Stimulated activated CD4-positive, alpha-beta T cell treated with anti-CD3 and anti-CD28 coated beads, Interleukin-2, amount 100 ng/mL, for 24 hours (primary cell): Measurements from ENCODE around the gene CFAP77.

ENCODE experiments used
- DNase-seq, 2 donors: peaks; one replicate each; pipeline ENCODE4 v3.0.0-alpha.2; 2020

The CFAP77 gene

DNA sequence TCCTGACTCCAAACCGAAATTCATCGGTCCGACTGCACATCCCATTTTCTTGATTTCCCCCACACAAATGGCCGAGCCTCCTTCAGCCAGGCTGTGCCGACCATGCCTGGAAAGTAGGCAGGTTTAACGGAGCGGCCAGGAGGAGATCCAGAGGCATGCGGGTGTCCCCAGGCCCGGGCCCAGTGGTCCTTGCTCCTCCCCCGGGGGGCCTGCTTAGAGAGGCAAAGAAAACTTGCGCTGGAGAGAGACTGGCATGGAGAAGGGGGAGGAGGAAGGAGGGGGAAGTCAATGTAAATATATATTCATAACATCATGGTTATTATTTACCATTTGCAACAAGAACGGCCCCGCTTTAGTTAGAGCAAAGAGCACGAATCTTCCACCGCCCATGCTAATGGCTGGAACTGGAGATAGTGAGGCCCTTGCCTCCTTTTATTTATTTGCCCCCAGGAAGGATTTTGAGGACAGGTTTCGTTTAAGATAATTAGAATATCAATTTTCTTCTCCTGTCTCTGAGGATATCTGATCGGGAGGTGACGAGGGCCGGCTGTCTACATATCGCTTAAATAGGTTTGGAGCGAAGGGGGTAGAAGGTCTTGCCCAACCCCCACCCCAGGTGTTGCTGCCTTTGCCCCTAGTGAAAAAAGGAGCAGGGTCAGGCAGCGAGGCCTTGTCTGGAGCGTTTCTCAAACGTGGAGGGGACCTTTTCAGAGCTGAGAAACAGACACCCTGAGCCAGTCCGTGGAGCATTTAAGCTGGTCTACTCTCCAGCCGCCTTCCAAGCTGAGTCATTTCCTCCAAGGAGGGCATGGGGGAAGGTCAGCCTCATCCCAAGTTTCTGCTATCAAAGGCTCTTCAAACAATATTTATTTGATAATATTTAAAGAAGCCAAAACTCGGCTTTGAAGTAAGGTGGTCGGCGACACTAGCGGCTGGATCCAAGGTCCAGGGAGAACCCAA is 174.9 kb downstream of the CFAP77 start:
- DNase-seq, result no peak

GRCh38 chr9:132585954-132586829 is 176.2 kb downstream of the CFAP77 start:
- DNase-seq, result no peak

GRCh38 chr9:132586830-132587591 is 177.0 kb downstream of the CFAP77 start:
- DNase-seq, result no peak

DNA sequence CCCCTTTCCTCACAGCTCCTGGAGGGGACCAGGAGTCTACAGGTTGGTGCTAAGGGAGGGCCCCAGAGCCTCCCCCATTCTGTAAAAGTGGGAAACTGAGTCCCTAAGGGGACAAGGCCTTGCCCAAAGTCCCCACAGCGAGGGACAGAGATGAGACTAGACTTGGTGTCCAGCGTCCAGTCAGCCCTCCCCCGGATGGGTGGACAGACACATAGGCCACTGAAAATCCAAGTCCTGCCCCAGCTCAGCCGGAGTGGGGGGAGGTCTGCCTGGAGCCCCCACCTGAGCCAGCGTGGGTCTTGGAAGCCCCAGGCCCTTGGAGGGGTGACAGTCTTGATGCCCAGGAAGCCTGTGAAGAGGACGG is 177.6 kb downstream of the CFAP77 start:
- no peak for DNase-seq

DNA sequence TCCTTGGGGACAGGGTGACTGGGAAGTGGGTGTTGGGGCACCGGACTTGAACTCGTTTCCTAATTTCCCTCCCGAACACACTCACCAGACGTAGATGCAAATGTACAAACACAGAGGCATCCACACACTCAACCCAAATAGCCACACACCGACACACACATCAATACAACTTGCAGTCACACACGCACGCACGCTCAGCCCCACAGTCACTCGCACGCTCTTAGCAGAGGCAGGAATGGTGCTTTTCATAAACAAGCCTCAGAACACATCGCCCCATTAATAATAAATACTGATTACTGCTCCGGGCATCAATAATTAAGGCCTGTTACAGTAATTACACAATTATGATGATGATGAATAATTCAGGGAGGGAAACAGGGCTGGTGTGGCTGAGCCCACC is 178.1 kb downstream of the CFAP77 start:
- DNase-seq, result no peak

GRCh38 chr9:132588501-132589147 is 178.6 kb downstream of the CFAP77 start:
- no peak for DNase-seq

DNA sequence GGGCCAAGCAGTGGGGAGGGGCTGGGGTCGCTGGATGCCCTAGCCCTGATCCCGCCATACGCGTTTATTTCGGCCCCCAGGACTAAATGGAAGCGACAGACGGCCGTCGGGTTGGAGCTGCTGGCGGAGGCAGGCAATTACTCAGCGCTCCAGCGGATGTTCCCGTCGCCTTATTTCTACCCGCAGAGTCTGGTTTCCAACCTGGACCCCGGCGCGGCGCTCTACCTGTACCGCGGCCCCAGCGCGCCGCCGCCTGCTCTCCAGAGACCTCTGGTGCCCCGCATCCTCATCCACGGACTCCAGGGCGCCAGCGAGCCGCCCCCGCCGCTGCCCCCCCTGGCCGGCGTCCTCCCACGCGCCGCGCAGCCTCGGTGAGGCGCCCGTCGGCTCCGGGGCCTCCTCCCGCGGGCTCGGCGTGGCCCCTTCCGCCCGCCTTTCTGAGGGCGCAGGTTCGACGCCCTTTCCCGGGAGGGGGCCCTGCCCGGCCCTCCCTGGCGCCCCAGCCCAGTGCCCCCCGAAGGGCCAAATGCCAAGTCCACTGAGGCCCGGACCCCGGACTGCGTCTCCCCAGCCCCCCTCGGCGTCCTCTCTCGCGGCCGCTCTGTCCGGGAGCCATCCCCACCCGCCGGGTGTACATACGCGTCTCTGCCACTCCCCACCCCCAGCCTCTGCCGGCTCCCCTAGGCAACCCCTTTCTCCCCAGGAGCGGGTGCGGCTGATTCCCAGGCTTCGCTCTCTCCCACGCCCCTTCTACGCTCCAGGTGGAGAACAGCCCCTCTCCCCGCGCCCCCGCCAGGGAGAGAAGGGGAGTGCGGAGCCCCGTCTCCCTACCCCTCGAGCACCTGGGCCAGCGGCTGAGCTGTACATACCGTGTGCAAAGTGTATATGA is 179.4 kb downstream of the CFAP77 start:
- DNase-seq, result no peak

DNA sequence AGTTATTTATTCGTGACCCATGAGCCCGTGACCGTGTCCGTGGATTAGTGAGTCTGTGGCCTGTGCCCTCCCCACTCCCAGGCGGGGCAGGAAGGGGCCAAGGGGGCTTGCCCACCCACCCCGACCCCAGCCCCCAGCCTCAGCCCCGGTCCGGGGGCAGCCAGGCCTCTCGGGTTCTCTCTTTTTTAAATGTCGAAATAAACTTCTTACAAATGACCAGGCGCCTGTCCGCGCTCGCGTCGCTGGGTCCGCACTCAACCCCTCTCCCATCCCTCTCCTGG is 180.0 kb downstream of the CFAP77 start:
- DNase-seq, result no peak

DNA sequence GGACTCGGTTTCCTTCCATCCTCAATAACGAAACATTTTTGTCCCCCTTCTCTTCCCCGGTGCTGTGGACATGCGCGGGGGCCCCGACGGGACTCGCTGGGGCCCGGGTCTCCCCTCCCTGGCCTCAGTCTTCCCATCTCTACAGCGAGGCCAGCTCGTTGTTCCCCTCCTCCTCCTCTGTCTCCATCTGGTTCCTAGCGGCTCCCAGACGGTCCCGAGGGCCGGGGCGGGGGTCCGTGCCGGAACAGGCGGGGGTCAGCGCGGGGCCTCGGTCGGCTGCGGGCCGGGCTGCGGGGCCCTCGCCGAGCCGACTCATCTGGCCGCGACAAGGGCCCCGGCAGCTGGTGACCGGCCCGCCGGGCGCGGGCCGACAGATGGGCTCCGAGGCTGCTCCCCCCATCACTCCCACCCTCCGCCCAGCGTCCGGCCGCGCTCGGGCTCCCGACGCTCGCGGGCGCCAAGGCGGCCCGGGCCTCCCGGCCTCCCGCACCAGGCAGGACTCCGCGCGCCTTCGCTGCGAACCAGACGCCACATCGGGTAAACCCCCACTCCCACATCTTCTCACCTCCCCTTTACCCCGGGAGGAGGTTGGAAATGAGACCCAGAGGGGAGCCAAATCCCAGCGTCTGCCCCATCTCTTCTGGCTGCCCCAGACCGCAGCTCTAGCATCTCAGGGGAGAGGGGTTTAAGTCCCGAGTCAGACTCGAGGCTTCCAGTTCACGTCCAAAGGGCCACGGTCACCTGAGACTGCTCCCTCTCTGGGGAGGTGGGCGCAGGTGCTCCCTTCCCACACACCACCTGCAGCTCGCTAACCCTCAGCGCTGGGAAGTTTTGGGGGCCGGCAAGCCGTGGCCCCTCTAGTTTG is 180.5 kb downstream of the CFAP77 start:
- DNase-seq, result no peak

DNA sequence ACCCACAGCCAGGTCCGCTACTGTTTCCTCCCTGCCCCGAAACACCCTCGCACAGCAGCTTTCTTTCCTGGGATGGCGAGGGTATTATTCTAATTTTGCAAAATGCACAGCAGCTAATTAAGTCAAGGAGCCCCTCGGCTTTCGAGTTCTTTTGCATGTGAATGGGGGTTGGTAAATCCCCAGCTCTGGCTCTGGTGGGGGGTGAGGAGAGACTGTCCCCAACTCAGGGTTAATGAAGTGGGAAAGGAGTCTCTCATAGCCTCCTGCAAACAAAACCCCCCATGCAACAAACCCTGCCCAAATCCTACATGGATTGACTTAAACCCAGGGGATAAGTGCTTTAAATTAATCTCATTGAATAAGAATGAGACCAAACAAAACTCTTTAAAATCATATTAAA is 181.2 kb downstream of the CFAP77 start:
- no peak for DNase-seq

DNA sequence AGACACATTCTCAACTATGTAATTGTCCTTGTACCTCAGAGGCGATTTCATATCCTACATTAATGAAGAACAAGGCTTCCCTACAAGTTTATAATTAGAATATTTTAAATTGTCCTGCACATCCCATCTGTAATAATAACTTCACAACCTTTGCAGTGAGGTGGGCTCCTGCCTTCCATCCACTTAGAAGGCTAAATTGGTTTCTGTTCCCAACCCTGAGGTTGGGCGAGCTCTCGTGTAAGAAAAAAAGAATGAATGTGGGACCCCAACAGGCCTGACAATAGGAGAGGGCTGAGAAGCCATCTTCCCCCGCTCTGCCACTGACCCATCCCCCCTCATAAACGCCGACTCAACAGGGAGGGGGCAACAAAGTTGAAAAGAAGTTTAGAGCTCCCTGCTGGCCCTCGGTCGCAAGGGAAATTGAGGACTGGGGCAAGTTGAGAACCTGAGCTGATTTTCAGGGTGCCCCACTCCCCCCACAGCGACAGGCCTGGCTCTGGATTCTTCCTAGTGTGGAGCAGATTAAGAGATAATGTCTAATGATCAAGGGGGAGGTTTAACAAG is 181.8 kb downstream of the CFAP77 start:
- no peak for DNase-seq

GRCh38 chr9:132592451-132592850 is 182.4 kb downstream of the CFAP77 start:
- DNase-seq, result no peak

DNA sequence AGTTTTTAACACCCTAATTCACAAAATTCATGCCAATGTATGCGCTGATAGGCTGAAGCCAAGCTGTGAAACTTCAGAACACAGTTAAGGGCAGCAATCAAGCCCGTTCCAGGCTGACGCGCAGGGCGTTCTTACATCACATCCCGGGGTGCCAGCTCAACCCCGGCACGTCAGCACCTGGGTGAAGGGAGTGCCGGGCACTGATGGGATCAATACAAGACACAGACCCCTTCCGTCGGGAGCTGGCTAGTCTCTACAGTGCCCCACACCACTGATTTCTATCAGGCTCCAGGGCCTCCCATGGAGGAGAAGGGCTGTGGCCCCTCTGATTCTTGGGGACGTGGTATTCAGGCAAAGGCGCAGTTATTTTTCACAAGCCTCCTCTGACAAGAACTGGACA is 184.4 kb downstream of the CFAP77 start:
- no peak for DNase-seq

- no peak for DNase-seq
Observed at GRCh38 chr9:132595319-132595718, 185.3 kb downstream of the CFAP77 start.

- no peak for DNase-seq
Observed at GRCh38 chr9:132596200-132596599, 186.2 kb downstream of the CFAP77 start.

GRCh38 chr9:132597073-132597775 is 187.2 kb downstream of the CFAP77 start:
- no peak for DNase-seq

GRCh38 chr9:132600326-132600984 is 190.4 kb downstream of the CFAP77 start:
- DNase-seq, result no peak

GRCh38 chr9:132602207-132602606 is 192.2 kb downstream of the CFAP77 start:
- DNase-seq, result no peak

DNA sequence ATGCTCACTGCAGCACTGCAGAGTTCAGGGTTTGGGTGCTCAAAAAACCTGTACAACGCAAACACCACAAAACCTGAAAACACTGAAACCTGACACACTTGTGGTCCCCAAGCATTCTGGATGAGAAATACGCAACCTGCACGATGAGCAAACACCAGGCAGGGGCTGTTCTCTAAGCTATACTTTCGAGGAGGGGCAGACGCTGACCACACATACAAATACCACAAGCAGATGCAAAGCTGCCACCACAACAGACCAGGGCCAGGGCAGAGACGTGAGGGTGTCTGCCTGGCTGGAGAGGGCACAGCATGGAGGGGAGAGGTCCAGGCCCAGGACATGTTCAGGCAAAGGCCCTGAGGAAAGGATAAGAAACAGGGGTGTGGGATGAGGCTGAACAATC is 195.4 kb downstream of the CFAP77 start:
- DNase-seq, result no peak
